GM19372 (cell line): ENCODE data around the gene IRX3.

Source experiments
- ATAC-seq: cut with Tn5 transposase; IDR thresholded peaks from one replicate; pipeline ENCODE4 v1.9.1; 2021; ENCODE audit warnings: mild to moderate bottlenecking, low read depth, moderate library complexity; ENCODE audit not compliant: unreplicated experiment

The IRX3 gene

DNA sequence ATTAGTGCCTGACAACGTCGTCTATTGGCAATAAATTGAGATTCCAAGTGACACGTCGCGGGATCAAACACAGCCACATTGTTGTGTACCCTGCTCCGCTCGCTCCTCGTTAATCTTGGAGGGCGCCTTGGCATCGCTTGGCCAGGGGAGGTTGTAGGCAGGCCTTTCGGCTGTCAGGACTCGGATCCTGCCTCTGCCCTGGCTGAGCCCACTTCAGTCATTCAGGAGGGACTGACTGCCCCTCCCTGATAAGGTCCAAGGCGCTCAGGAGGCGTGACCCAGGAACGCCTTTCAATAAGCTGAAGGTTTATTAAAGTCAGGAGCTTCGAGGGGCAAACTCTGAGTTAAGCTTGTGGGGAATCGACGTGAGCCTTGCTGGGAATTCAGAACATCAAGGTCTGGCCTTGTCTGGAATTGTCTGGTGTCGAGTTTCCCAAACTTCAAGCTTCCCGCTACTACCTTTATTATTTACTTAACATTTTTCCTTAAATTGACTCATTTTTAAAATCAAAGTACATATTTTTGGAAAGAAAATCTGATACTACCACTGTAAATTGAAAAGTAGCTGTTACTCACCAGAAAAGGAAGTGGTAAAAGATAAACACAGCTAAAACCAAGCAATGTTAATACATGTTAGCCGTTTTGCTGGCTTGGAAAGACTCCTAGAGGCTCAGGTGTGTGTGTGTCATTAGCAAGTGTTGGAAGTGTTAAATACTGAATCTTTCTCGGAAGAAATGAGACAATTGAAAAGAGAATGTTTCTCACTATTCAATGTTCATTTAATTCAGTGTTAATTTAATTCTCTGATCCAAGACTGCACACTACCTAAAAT lies 5.3 kb upstream of the IRX3 start:
- no peak for ATAC-seq

DNA sequence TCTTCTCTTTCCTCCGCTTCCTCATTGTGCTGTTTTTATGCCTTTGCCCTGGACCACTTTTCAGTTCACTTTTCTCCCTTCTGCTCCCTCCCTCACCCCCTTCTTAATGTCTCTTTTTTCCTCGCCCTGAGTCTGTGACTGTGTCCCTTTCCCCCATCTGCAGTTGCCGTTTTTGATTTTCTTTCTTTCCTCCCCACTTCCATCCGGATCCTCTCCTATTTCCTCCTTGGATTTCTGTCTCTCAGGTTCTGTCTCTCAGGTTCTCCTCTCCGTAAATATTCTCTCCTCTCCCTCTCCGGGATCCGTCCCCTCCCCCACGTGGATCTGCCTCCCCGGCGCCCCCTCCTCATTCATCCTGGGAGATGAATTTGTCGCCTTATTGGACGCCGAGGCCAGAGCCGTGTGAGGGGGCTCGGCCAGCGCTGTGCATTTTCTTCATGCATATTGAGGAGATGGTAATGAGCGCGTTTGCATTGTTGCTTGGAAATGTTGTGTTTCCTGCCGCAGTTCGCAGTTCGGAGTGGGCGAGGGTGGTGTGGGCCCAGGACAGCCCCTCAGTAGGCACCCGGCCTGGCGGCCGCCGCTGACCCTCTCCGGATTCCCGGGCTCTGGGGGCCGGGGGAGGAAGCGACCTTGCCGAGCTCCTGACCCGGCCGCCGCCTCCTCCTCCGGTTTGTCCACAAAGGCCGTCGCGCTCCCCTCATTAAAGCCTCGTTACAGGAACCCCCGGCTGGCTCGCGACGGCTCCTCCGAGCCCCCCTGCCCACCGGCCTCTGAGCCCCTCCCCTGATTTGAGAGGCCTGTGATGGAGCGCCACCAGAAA lies 4.5 kb upstream of the IRX3 start:
- ATAC-seq, result no peak

DNA sequence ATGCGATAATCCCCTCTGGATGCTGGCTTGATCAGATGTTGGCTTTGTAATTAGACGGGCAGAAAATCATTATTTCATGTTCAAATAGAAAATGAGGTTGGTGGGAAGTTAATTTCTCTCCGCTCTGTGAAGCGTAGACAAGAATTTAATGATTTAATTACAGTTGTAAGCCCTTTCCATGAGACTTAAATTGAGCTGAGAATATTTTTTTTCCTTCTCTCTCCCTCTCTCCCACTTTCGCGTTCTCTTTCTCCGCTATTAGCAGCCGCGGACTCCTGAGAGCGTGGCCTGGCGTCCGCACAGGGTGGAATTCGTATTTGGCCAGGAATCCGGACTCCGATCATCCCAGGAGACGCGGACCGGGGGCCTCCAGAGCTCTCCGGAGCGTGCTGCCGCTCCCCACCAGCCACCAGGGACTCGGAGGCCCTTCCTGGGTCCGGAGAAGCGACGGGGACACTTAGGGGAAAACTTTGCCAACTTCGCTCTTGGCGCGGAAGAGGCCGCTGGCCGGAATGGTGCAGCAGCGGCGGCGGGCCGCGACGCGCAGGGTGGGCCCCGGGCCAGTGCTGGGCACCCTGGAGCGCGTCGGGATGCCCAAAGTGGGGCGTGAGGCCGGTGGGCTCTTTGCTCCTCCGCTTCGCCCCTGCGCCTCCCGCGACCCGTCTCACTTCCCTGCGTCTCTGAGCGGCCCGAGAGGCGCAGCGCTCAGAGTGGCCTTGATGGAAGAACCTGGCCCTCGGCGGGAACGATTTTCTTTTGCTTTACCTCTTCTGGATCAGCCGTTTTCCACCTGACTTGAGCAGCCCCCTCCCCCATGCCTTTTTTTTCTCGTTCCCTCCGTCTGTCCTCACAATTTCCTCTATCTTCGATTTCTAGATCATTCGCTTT lies 3.6 kb upstream of the IRX3 start:
- no peak for ATAC-seq

DNA sequence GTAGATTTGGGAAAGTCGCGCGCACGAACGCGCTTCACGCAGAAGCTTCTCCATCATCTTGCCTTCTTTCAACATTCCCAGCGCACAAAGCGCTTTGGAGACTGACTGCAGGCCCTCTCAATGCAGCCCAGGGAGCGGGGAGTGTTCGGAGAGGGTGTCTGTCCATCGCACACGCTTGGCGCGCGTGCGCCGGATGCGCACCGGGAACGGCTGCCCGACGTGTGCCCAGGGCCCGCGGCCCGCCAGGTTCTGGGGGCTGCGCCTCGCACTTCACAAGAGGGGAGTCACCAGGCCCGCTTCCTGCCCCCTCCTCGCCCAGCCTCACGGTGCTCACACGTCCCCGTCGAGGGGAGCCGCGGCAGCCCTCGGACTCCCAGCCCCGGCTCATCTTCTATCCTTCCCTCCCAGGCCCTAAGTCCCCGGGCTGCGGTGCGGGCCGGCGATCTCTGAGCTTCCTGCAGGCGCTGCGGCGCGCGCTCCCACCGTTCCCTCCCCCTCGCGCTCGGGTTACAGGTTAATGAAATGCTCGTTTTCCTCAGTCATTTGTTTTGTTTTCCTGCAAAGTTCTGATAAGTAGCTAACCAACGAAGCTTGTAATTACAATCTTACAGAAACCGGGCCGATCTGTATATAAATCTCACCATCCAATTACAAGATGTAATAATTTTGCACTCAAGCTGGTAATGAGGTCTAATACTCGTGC lies 2.8 kb upstream of the IRX3 start:
- ATAC-seq, result no peak

- no peak for ATAC-seq
Measured at GRCh38 chr16:54288835-54289241, 2.3 kb upstream of the IRX3 start.

DNA sequence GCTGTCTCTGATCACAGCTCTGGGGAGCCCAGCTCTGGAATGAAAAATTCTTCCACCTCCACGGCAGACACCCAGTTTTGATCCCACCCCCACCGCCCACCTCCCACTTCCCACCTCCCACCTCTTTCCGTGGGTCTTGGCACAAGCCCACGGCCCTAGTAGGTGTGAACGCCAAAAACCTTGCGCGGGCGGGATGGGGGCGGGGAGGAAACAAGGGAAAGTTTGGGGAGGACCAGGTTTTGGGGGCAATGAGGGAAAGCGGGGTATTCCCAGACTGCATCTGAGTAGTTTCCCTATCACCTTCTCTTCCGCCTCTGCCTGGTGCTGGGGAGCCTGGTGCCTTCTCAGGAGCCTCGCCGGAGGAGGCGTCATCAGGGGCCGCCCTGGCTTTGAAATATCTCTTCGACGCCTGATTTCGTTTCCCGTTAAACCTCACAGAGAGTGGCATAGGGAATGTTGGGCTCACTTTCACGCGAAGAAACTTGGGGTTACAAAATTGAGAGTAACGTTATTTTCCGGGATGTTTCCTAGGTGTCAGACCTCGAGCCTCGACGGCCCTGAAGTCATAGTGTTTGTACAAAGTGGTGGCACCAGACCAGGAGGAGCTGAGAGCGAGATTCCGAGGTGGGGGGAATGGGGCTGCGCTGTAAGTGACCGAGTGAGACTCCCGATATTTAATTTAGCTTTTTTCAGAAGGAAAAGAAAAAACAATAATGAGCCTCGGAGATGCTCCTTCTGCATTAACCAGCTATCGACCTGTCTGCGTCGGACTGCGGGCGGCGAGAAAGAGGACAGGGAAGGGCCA lies 1.6 kb upstream of the IRX3 start:
- no peak for ATAC-seq

DNA sequence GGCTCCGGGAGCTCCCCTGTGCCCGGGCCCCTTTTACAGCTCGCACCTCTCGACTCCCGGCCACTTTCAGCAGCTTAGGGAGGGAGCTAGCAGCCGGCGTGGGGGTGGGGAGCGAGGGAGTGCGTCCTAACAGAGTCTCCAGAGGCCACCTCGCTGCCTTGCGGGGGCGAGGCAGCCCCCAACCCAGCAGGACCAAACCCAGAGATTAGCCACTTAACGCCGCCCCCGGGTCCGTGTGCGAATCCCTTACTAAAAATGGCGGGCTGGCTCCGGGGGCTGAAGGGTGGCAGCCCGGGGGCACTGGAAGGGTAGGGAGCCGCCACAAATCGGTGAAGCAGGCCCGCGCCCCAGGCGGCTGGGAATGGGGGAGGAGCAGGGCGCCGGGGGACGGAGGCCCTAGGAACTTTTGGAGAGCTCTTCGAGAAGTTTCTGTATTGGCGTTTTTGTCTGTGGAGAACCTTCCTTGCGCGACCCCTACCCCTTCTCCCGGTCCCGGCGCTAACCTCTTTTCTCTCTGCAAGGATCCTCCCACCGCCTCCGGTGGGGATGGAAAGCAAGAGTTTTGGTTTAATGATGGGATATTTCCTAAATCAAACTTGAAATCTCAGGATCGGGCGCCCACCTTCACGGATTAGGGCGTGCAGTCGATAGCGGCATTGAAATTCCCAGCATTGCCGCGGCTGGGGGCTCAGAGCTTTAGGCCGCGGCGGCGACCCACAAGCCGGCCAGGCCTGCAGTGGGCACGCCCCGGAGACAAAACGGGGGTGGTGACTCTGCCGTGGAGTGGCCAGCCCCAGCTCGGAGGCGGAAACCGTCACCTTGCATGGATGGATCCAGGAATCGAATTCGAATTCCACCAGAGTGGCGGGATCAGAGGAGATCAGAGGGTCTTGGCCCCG lies 793 bp upstream of the IRX3 start:
- ATAC-seq, result no peak

DNA sequence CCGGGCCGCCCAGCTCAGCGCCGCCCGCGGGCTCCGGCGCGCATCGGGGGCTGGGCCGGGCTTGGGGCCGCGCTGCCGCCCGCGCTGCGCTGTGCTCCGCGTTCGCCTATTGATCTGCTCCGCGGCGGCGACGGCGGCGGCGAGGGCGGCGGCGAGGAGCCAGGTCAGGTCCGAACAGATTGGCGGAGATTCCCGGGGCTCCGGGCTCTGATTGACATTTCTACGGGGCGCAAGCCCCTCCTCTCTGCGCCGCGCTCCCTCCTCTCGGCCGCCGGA lies 559 bp downstream of the IRX3 start:
- no peak for ATAC-seq

- ATAC-seq, result no peak
Measured at GRCh38 chr16:54285414-54286089, 1.0 kb downstream of the IRX3 start.

DNA sequence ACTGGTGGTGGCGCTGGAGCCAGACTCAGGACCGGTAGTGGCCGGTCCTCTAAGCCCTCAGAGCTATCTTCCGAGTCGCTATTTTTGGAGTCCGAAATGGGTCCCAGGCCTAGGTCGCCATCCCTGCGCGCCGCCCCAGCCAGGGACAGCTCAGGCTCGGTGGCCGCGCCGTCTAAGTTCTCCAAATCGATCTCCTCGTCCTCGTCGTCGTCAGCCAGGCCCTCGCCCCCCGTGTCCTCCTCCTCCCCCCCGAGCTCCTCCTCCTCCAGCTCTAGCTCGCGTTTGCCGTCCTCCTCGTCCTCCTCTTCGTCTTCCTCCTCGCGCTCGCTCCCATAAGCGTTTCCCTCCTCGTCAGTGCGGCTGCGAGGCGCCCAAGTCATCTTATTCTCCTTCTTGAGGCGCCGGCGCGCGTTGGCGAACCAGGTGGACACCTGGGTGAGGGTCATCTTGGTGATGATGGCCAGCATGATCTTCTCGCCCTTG lies 1.6 kb downstream of the IRX3 start:
- ATAC-seq, result no peak

DNA sequence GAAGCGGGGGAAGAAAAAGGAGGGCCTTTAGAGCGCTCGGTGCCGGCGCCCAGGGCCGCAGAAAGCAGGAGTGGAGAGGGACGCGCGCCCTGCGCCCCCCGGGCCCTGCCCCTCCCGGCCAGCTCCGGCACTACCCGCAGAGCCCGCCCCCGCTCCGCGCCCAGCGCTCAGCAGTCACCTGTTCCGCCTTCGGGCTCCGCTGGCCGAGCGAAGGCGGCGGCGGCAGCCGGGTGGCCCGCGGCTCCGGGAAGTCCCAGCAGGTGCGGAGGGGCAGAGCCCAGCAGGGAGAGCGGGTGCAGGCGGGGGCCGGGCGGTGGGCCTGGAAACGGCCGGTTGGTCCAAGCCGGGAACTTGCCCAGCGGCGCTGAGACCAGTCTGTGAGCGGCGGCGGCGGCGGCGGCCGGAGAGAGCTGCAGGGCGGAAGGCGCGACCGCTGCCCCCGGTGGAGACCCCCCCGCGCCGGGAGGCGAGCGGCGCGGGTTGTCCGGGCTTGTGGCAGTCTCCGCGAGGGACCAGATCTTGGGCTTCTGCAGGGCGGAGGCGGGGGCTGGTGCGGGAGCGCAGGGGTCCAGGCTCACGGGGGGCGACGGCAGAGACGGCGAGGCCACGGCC lies 2.2 kb downstream of the IRX3 start:
- ATAC-seq, result no peak

DNA sequence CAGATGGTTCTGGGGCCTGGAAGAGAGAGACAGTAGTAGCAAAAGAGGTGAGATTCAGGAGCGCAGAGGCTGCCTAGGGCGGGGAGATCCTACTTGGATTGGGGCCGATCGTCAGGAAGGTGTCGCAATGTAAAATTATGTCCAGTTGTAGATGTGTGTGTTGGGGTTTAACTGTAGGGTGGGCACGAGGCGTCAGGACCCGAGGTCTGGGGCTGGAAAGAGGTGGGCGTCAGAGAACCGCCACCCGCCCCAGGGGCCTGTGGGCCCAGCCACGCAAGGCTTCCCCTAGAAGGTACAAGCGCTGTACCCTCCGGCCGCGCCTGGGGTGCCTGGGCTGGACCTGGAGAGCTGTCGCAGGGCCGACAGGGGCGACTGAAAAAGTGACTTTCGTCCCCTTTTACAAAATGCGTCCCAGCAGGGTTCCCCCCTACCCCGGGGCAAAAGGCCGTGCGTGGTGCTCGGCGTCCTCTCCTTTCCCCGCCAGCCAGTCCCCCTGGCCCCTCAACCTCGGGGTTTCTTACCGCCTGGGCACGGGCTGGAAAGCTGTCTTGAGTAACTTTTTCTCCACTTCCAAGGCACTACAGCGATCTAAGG lies 2.8 kb downstream of the IRX3 start:
- ATAC-seq, result no peak

GRCh38 chr16:54282928-54283724 lies 3.5 kb downstream of the IRX3 start:
- ATAC-seq, result no peak

DNA sequence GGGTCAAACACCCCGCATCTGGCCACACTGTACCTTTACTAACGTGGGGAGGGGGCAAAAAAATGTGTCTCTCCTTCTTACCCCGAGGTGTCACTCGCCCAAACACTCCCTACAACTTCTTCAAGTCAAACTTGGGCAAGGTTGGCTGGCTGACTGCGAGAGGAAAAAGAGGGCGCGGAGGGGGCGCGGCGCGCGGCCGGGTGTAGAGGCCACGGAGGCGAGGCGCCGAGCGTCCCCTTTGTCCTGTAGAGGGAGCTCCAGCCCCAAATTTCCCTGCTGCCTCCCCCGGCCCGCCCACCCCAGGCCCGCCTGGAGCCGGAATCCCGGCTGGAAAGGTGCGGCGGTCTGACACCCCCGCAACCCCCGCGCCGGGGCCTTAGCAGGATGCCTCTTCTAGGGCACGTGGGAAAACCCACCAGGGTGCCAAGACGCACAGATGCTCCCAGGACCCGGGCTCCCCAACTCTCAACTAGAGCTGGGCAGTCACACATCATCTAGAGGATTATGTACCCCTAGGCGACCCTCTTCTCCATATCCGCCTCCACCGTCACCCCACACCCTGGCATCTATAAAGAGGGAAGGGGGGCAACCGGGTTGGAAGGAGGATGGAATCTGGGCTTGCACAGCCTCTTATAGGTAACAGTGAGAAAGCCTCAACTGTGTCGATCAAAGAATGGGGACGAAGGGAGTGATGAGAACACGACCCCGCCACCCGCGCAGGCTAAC lies 4.2 kb downstream of the IRX3 start:
- no peak for ATAC-seq

DNA sequence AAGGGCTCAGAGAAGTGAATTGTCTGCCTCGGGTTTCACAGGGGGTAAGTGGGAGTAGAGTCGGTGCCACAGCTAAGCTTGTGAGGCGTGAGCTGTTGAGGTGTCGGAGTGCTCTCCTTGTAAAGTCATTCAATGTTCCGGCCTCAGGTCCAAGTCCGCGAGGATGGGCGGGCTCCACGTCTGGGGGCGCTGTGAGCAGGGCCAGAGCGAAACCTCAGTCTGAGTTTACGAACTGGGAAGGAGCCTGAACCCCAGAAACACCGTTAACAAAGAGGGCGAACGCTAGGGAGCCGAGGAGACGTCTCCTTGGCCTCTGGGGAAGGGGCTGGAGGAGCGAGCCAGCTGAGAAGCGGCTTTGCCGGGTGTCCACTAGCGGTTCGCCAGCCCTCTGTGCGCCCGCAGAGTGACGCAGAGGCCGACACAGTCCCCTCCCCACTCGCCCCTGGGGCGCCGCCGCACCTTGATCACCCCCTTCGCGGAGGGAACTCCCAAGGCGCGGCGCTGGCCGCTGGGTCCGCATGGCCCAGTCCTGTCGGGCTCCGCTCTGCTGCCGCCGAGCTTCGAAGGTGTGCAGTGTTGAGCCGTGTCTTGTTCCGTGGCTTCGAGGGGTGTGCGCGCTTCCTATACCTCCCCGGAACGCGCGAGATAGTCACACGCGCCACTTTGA lies 4.9 kb downstream of the IRX3 start:
- no peak for ATAC-seq
